ENCODE measurements around the gene CHCHD6. TPM values are rescaled to one million over a fixed set of nuclear protein-coding genes. Genes with fewer than 3 reads are reported as not detected.
A peak's percentile ranks its signal among the peaks of the same experiment; 100 is the strongest.

Gene CHCHD6
- total RNA-seq, 2 experiments from 2014 or later: 8.7 to 9.3 TPM

GRCh38 chr3:126978291-126978690, 274.3 kb downstream of the CHCHD6 start:
- intact Hi-C loops (cut with DNase I, micrococcal nuclease): no loop called here
- Histone ChIP-seq H3K4me3 (ENCODE audit: low read length) (no peak overlapping the region), H3K27ac (ENCODE audit: low read depth in 1 of 2, low read length in 2 of 2) (no peak overlapping the region), H3K27me3 (ENCODE audit: control insufficient read depth in 1 of 2, insufficient read depth in 2 of 2, low read length in 2 of 2) (peaks cover 0 to 11% of the 10 kb centered on the region in 2 experiments), H3K4me1 (ENCODE audit: insufficient read depth, low read length) (peaks cover 14% of the 10 kb centered on the region), H3K9me3 (ENCODE audit: control insufficient read depth in 1 of 2, insufficient read depth in 1 of 2, low read length in 2 of 2) (peaks cover 5 to 6% of the 10 kb centered on the region in 2 experiments), H3K36me3 (ENCODE audit: insufficient read depth, low read length) (no peaks in the 10 kb centered on the region)
- H3K4me3 Mint-ChIP-seq: peak overlapping the region; percentile 44
- no peaks in the 10 kb centered on the region for H3K36me3 Mint-ChIP-seq (ENCODE audit: low read depth)
- ATAC-seq (ENCODE audit: poor library complexity) (no peak), DNase-seq (no peak)
- no peak overlapping the region for H3K27ac Mint-ChIP-seq
- peaks cover 7% of the 10 kb centered on the region for H3K9me3 Mint-ChIP-seq
- POLR2A ChIA-PET: no interaction called here
- peaks cover 17% of the 10 kb centered on the region for H3K27me3 Mint-ChIP-seq
- no peak for TF ChIP-seq CTCF (IDR thresholded peaks at IDR 0.05)
- H3K4me1 Mint-ChIP-seq (ENCODE audit: low read depth): peaks cover 11% of the 10 kb centered on the region
- CTCF ChIA-PET: no interaction called here

- intact Hi-C loops (cut with DNase I, micrococcal nuclease): no loop called here
- Mint-ChIP-seq H3K9me3 (peaks cover 7% of the 10 kb centered on the region), H3K4me3 (no peak overlapping the region), H3K36me3 (ENCODE audit: low read depth) (no peaks in the 10 kb centered on the region), H3K4me1 (ENCODE audit: low read depth) (peaks cover 11% of the 10 kb centered on the region), H3K27me3 (peaks cover 17% of the 10 kb centered on the region), H3K27ac (no peak overlapping the region)
- peaks cover 20% of the 10 kb centered on the region for H3K4me1 ChIP-seq (ENCODE audit: insufficient read depth, low read length)
- peaks cover 5 to 6% of the 10 kb centered on the region in 2 experiments for H3K9me3 ChIP-seq (ENCODE audit: control insufficient read depth in 1 of 2, insufficient read depth in 1 of 2, low read length in 2 of 2)
- ATAC-seq (ENCODE audit: poor library complexity) (no peak), DNase-seq (no peak)
- H3K27me3 ChIP-seq (ENCODE audit: control insufficient read depth in 1 of 2, insufficient read depth in 2 of 2, low read length in 2 of 2): peaks cover 0 to 5% of the 10 kb centered on the region in 2 experiments
- CTCF ChIA-PET: no interaction called here
- H3K27ac ChIP-seq (ENCODE audit: low read depth in 1 of 2, low read length in 2 of 2): no peak overlapping the region
- POLR2A ChIA-PET: no interaction called here
- no peak for TF ChIP-seq CTCF (IDR thresholded peaks at IDR 0.05)
- no peak overlapping the region for H3K4me3 ChIP-seq (ENCODE audit: low read length)
- no peaks in the 10 kb centered on the region for H3K36me3 ChIP-seq (ENCODE audit: insufficient read depth, low read length)
These were observed 275.1 kb downstream of the CHCHD6 start for GRCh38 chr3:126979046-126979628.

GRCh38 chr3:126980266-126980811, 276.3 kb downstream of the CHCHD6 start:
- intact Hi-C loops (cut with DNase I, micrococcal nuclease): loop anchor here (5.0 to 10.0 kb wide), 5 partner anchors 303 to 1072 kb away; partner anchors contain the start of genes ABTB1 (in 1 of the 2), SEC61A1 (in 1 of the 2) and SLC41A3 (in 1 of the 2)
- ATAC-seq (ENCODE audit: poor library complexity): no peak
- no peak overlapping the region for H3K27ac ChIP-seq (ENCODE audit: low read depth in 1 of 2, low read length in 2 of 2)
- no peak overlapping the region for H3K4me3 Mint-ChIP-seq
- CTCF ChIA-PET: no interaction called here
- H3K36me3 ChIP-seq (ENCODE audit: insufficient read depth, low read length): no peaks in the 10 kb centered on the region
- H3K36me3 Mint-ChIP-seq (ENCODE audit: low read depth): no peaks in the 10 kb centered on the region
- TF ChIP-seq CTCF (IDR thresholded peaks at IDR 0.05): no peak
- POLR2A ChIA-PET: no interaction called here
- peaks cover 30% of the 10 kb centered on the region for H3K4me1 ChIP-seq (ENCODE audit: insufficient read depth, low read length)
- peaks cover 10% of the 10 kb centered on the region for H3K27me3 Mint-ChIP-seq
- no peak overlapping the region for H3K4me3 ChIP-seq (ENCODE audit: low read length)
- peaks cover 11% of the 10 kb centered on the region for H3K4me1 Mint-ChIP-seq (ENCODE audit: low read depth)
- peaks cover 0 to 5% of the 10 kb centered on the region in 2 experiments for H3K9me3 ChIP-seq (ENCODE audit: control insufficient read depth in 1 of 2, insufficient read depth in 1 of 2, low read length in 2 of 2)
- no peaks in the 10 kb centered on the region for H3K9me3 Mint-ChIP-seq
- peaks cover 0 to 5% of the 10 kb centered on the region in 2 experiments for H3K27me3 ChIP-seq (ENCODE audit: control insufficient read depth in 1 of 2, insufficient read depth in 2 of 2, low read length in 2 of 2)
- peak overlapping the region; percentile 63 for H3K27ac Mint-ChIP-seq
- no peak for DNase-seq
